NT2/D1 (cell line): Measurements from ENCODE around the gene TAX1BP3.

Source experiments
- SUZ12 ChIP-seq: IDR thresholded peaks from 2 replicates; pipeline ENCODE4 v1.6.1; 2011; ENCODE audit not compliant: insufficient read length, insufficient read depth; ENCODE audit errors: extremely low read depth
- YY1 ChIP-seq: IDR thresholded peaks from 2 replicates; pipeline ENCODE4 v1.6.1; 2011; ENCODE audit not compliant: insufficient read length, insufficient read depth

- TF ChIP-seq YY1 (no peak), SUZ12 (no peak)
Measured at GRCh38 chr17:3647251-3647650, 21.1 kb downstream of the TAX1BP3 start.
